WTC11 (cell line): Measurements from ENCODE around the gene ANO9. TPM values are rescaled to one million over a fixed set of nuclear protein-coding genes. Genes with fewer than 3 reads are reported as not detected.

Experiments
- ATAC-seq: fragments of 200-7000 bp; cut with Tn5 transposase; 2 replicates; pipeline ENCODE4 v1.10.0; 2021; ENCODE audit warnings: mild to moderate bottlenecking, moderate library complexity
- CTCF ChIA-PET: fragments of 300-600 bp; sonication (Branson Sonifier 250); formaldehyde crosslinking; loops from one replicate; lab custom pipeline; 2021; ENCODE audit warnings: antibody characterized with exemption; lab: Charles Lee
- POLR2A ChIA-PET: fragments of 350-600 bp; sonication (Branson Sonifier 250); formaldehyde crosslinking; loops from one replicate; lab custom pipeline; 2021; ENCODE audit warnings: antibody characterized with exemption; lab: Charles Lee
- DNase-seq: peaks from one replicate; pipeline ENCODE4 v3.0.0; 2021; ENCODE audit warnings: low spot score
- H3K27ac Mint-ChIP-seq: 2 replicates; pipeline ENCODE4 v1.8.0; 2021; ENCODE audit warnings: mixed read lengths
- H3K27me3 Mint-ChIP-seq: 2 replicates; pipeline ENCODE4 v1.8.0; 2021; ENCODE audit warnings: low read depth, mild to moderate bottlenecking, moderate library complexity, mixed read lengths
- H3K36me3 Mint-ChIP-seq: 2 replicates; pipeline ENCODE4 v1.8.0; 2021; ENCODE audit warnings: mixed read lengths
- H3K4me1 Mint-ChIP-seq: 2 replicates; pipeline ENCODE4 v1.8.0; 2022; ENCODE audit warnings: mixed read lengths
- H3K4me3 Mint-ChIP-seq: 2 replicates; pipeline ENCODE4 v1.8.0; 2021; ENCODE audit warnings: mild to moderate bottlenecking, moderate library complexity, mixed read lengths
- H3K9me3 Mint-ChIP-seq: 2 replicates; pipeline ENCODE4 v1.8.0; 2021; ENCODE audit warnings: mixed read lengths
- ATF1 ChIP-seq: sonication (generic); formaldehyde crosslinking; IDR thresholded peaks from 2 replicates; pipeline ENCODE4 v1.8.1; 2023; ENCODE audit warnings: mild to moderate bottlenecking, moderate library complexity, missing genetic modification reagents
- ATF6 ChIP-seq: sonication (generic); formaldehyde crosslinking; IDR thresholded peaks from 2 replicates; pipeline ENCODE4 v1.8.1; 2023; ENCODE audit warnings: mild to moderate bottlenecking, missing genetic modification reagents
- GTF2I ChIP-seq: fragments of 250-450 bp; sonication (Bioruptor Pico); conservative IDR thresholded peaks from 2 replicates; pipeline ENCODE4 v1.4.0; 2021; ENCODE audit warnings: mild to moderate bottlenecking
- IRF2 ChIP-seq: sonication (generic); formaldehyde crosslinking; IDR thresholded peaks from 2 replicates; pipeline ENCODE4 v1.8.0; 2022; ENCODE audit warnings: low read depth, missing genetic modification reagents, borderline replicate concordance
- MLX ChIP-seq: sonication (generic); formaldehyde crosslinking; IDR thresholded peaks from 2 replicates; pipeline ENCODE4 v1.8.1; 2023; ENCODE audit warnings: mild to moderate bottlenecking, missing genetic modification reagents, moderate library complexity
- MXD4 ChIP-seq: fragments of 250-450 bp; sonication (Bioruptor Pico); IDR thresholded peaks from 2 replicates; pipeline ENCODE4 v1.8.0; 2021; ENCODE audit warnings: mild to moderate bottlenecking, moderate library complexity, borderline replicate concordance
- NFATC4 ChIP-seq: fragments of 250-450 bp; sonication (Bioruptor Pico); IDR thresholded peaks from 2 replicates; pipeline ENCODE4 v1.9.0; 2021; ENCODE audit warnings: mild to moderate bottlenecking
- NR1H2 ChIP-seq: sonication (generic); formaldehyde crosslinking; IDR thresholded peaks from 2 replicates; pipeline ENCODE4 v1.9.0; 2021; ENCODE audit warnings: mild to moderate bottlenecking, moderate library complexity, missing genetic modification reagents
- RELA ChIP-seq: sonication (generic); formaldehyde crosslinking; IDR thresholded peaks from 2 replicates; pipeline ENCODE4 v1.8.1; 2022; ENCODE audit warnings: missing genetic modification reagents, mild to moderate bottlenecking, borderline replicate concordance
- SMAD3 ChIP-seq: sonication (generic); formaldehyde crosslinking; IDR thresholded peaks from 2 replicates; pipeline ENCODE4 v1.8.0; 2022; ENCODE audit warnings: missing genetic modification reagents, mild to moderate bottlenecking, borderline replicate concordance
- TCF7 ChIP-seq: sonication (generic); formaldehyde crosslinking; IDR thresholded peaks from 2 replicates; pipeline ENCODE4 v1.8.0; 2022; ENCODE audit warnings: mild to moderate bottlenecking, low read depth, missing genetic modification reagents, moderate library complexity
- ZNF121 ChIP-seq: sonication (generic); formaldehyde crosslinking; IDR thresholded peaks from 2 replicates; pipeline ENCODE4 v1.8.0; 2023; ENCODE audit warnings: missing genetic modification reagents
- ZNF232 ChIP-seq: sonication (generic); formaldehyde crosslinking; IDR thresholded peaks from 2 replicates; pipeline ENCODE4 v1.8.0; 2022; ENCODE audit warnings: mild to moderate bottlenecking, missing genetic modification reagents
- total RNA-seq: library from RNA; stranded (reverse); gene quantifications from 3 replicates; pipeline ENCODE4 v1.2.3, GENCODE V29; 2021
- TF ChIP-seq, protein P1 (sequence below): sonication (generic); formaldehyde crosslinking; IDR thresholded peaks from 2 replicates; pipeline ENCODE4 v1.8.0; 2022; ENCODE audit warnings: mild to moderate bottlenecking, missing genetic modification reagents
- TF ChIP-seq, protein P2 (sequence below): fragments of 250-450 bp; sonication (Bioruptor Pico); IDR thresholded peaks from 2 replicates; pipeline ENCODE4 v2.1.2; 2022; ENCODE audit warnings: mild to moderate bottlenecking, moderate library complexity
- TF ChIP-seq, protein P3 (sequence below): sonication (generic); formaldehyde crosslinking; IDR thresholded peaks from 2 replicates; pipeline ENCODE4 v1.8.1; 2022; ENCODE audit warnings: low read depth, missing genetic modification reagents, borderline replicate concordance

Gene ANO9
- total RNA-seq, 1 experiment from 2014 or later = 13.2 TPM

DNA sequence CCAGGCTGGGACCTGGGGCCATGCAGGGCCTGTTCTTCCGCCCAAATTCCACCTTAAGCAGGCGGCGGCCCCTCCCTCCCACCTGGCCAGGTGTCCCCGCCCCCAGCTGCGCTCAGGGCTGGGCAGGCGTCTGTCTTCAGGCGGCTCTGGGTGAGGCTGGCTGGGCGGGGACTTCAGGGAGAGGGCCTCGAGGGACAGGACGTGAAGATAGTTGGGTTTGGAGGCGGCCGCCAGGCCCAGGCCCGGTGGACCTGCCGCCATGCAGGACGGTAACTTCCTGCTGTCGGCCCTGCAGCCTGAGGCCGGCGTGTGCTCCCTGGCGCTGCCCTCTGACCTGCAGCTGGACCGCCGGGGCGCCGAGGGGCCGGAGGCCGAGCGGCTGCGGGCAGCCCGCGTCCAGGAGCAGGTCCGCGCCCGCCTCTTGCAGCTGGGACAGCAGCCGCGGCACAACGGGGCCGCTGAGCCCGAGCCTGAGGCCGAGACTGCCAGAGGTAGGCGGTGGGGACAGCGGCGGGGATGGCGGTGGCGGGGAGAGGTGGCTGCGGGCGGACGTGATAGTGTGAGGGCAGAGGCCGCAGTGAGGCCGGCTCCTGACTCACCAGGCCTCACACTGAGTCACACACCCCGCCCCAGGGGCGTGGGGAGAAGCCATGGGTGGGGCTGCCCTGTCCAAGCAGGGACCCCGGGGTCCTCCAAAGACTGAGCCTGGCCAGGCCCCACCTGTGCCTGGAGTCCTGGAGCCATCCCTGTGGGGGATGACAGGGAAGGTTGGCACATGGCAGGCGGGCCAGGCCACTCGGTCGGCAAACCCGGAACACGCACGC is 47.6 kb downstream of the ANO9 start, which contains the start of gene PKP3 (continued):
- no peak for TF ChIP-seq IRF2 (CRISPR knock-in tag)
- no peak for TF ChIP-seq SMAD3
- no peak for TF ChIP-seq ATF1
- TF ChIP-seq NR1H2 (CRISPR knock-in tag) = no peak
- TF ChIP-seq ZNF121 (CRISPR knock-in tag) = peak; percentile 45; the same call in 1 of the 2 replicates
- TF ChIP-seq, protein P1, sequence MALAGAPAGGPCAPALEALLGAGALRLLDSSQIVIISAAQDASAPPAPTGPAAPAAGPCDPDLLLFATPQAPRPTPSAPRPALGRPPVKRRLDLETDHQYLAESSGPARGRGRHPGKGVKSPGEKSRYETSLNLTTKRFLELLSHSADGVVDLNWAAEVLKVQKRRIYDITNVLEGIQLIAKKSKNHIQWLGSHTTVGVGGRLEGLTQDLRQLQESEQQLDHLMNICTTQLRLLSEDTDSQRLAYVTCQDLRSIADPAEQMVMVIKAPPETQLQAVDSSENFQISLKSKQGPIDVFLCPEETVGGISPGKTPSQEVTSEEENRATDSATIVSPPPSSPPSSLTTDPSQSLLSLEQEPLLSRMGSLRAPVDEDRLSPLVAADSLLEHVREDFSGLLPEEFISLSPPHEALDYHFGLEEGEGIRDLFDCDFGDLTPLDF (CRISPR knock-in tag) = no peak
- TF ChIP-seq TCF7 (CRISPR knock-in tag) = no peak
- TF ChIP-seq ATF6 = no peak

GRCh38 chr11:393219-394033 is 48.4 kb downstream of the ANO9 start:
- Mint-ChIP-seq H3K27ac (no peak overlapping the region), H3K9me3 (no peaks in the 10 kb centered on the region), H3K4me1 (peaks cover 6% of the 10 kb centered on the region), H3K4me3 (peak overlapping the region; percentile 45), H3K36me3 (peaks cover 4% of the 10 kb centered on the region; the same call in 1 of the 2 replicates), H3K27me3 (no peaks in the 10 kb centered on the region; the same call in 1 of the 2 replicates)
- ChIA-PET POLR2A (interaction anchor here (0.8 to 1.0 kb wide), 2 partner anchors 17 to 23 kb away, joined by 3 to 4 read pairs; no protein-coding TSS in a partner anchor), CTCF (interaction anchor here (0.5 to 1.6 kb wide), 7 partner anchors 13 to 143 kb away, joined by 3 to 8 read pairs (median 3); no protein-coding TSS in a partner anchor)
- no peak for ATAC-seq
- no peak for DNase-seq
- TF ChIP-seq ATF6 = no peak
- no peak for TF ChIP-seq RELA (CRISPR knock-in tag)
- no peak for TF ChIP-seq MXD4 (CRISPR knock-in tag)
- no peak for TF ChIP-seq NFATC4
- TF ChIP-seq MLX = no peak
- no peak for TF ChIP-seq TCF7 (CRISPR knock-in tag)
- TF ChIP-seq, protein P2, sequence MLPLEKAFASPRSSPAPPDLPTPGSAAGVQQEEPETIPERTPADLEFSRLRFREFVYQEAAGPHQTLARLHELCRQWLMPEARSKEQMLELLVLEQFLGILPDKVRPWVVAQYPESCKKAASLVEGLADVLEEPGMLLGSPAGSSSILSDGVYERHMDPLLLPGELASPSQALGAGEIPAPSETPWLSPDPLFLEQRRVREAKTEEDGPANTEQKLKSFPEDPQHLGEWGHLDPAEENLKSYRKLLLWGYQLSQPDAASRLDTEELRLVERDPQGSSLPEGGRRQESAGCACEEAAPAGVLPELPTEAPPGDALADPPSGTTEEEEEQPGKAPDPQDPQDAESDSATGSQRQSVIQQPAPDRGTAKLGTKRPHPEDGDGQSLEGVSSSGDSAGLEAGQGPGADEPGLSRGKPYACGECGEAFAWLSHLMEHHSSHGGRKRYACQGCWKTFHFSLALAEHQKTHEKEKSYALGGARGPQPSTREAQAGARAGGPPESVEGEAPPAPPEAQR = no peak
- TF ChIP-seq, protein P3, sequence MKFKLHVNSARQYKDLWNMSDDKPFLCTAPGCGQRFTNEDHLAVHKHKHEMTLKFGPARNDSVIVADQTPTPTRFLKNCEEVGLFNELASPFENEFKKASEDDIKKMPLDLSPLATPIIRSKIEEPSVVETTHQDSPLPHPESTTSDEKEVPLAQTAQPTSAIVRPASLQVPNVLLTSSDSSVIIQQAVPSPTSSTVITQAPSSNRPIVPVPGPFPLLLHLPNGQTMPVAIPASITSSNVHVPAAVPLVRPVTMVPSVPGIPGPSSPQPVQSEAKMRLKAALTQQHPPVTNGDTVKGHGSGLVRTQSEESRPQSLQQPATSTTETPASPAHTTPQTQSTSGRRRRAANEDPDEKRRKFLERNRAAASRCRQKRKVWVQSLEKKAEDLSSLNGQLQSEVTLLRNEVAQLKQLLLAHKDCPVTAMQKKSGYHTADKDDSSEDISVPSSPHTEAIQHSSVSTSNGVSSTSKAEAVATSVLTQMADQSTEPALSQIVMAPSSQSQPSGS (CRISPR knock-in tag) = no peak
- no peak for TF ChIP-seq ZNF232 (CRISPR knock-in tag)
- no peak for TF ChIP-seq GTF2I (CRISPR knock-in tag)
